SU-DHL-6 (cell line): ENCODE data around the gene SLC2A1.

Experiments
- H2AFZ ChIP-seq: fragments of 200-600 bp; sonication (generic); 2 replicates; pipeline ENCODE4 v1.6.1; 2014; ENCODE audit warnings: low read depth, mild to moderate bottlenecking, moderate library complexity, mixed read lengths, antibody characterized with exemption, low read length; ENCODE audit not compliant: severe bottlenecking
- H3F3A ChIP-seq: fragments of 200-600 bp; shearing (Covaris generic); 2 replicates; pipeline ENCODE4 v1.6.0; 2016; ENCODE audit warnings: antibody characterized with exemption, mild to moderate bottlenecking; ENCODE audit not compliant: insufficient read depth
- H3K27ac ChIP-seq: fragments of 200-600 bp; sonication (generic); 2 replicates; pipeline ENCODE4 v1.5.1; 2016; ENCODE audit warnings: low read depth, mild to moderate bottlenecking, low read length, moderate library complexity, mixed read lengths
- H3K27me3 ChIP-seq: fragments of 200-600 bp; sonication (generic), shearing (Covaris generic); 2 replicates; pipeline ENCODE4 v1.6.0; 2014; ENCODE audit warnings: mild to moderate bottlenecking, low read length
- H3K36me3 ChIP-seq: fragments of 200-600 bp; sonication (generic); 2 replicates; pipeline ENCODE4 v1.6.1; 2014; ENCODE audit warnings: mild to moderate bottlenecking, low read length, mixed read lengths
- H3K4me2 ChIP-seq: fragments of 300-600, 200-600 bp; shearing (Covaris generic), sonication (generic); 2 replicates; pipeline ENCODE4 v1.6.0; 2014; ENCODE audit warnings: low read length, low read depth, mild to moderate bottlenecking; ENCODE audit not compliant: poor library complexity, severe bottlenecking
- H3K4me3 ChIP-seq: fragments of 200-600 bp; sonication (generic); 2 replicates; pipeline ENCODE4 v1.5.1; 2014; ENCODE audit warnings: antibody characterized with exemption, low read length, mild to moderate bottlenecking, mixed read lengths; ENCODE audit not compliant: insufficient read depth, poor library complexity, severe bottlenecking
- H3K79me2 ChIP-seq: fragments of 200-600 bp; sonication (generic); 2 replicates; pipeline ENCODE4 v1.6.1; 2014; ENCODE audit warnings: mild to moderate bottlenecking, low read length, moderate library complexity; ENCODE audit not compliant: insufficient read depth
- H3K9ac ChIP-seq: fragments of 200-600 bp; sonication (generic); 2 replicates; pipeline ENCODE4 v1.7.0; 2014; ENCODE audit warnings: mild to moderate bottlenecking, low read length
- H3K9me2 ChIP-seq: fragments of 200-600 bp; sonication (generic); replicated peaks from 2 replicates; pipeline ENCODE4 v1.6.1; 2014; ENCODE audit warnings: low read length; ENCODE audit not compliant: insufficient read depth
- H3K9me3 ChIP-seq: fragments of 200-600 bp; sonication (generic); 2 replicates; pipeline ENCODE4 v1.6.1; 2014; ENCODE audit warnings: low read length, mixed read lengths; ENCODE audit not compliant: insufficient read depth
- H4K20me1 ChIP-seq: fragments of 200-600 bp; sonication (generic); 2 replicates; pipeline ENCODE4 v1.6.1; 2014; ENCODE audit warnings: low read depth, mild to moderate bottlenecking, antibody characterized with exemption, low read length, moderate library complexity, mixed read lengths
- CTCF ChIP-seq: fragments of 200-600 bp; sonication (generic); IDR thresholded peaks from one replicate; pipeline ENCODE4 v1.5.1; 2017; ENCODE audit warnings: antibody characterized with exemption, mild to moderate bottlenecking, low read length, moderate library complexity; ENCODE audit not compliant: insufficient read depth, poor library complexity, severe bottlenecking
- EZH2phosphoT487 ChIP-seq: fragments of 200-600 bp; sonication (generic), shearing (Covaris generic); conservative IDR thresholded peaks from 2 replicates; pipeline ENCODE4 v1.6.1; 2018; ENCODE audit warnings: mild to moderate bottlenecking, antibody characterized with exemption, low read length, moderate library complexity, mixed read lengths

Gene SLC2A1

GRCh38 chr1:42983253-42983652 is 24.6 kb upstream of the SLC2A1 start:
- H3K36me3 ChIP-seq, result no peaks in the 10 kb centered on the region
- H2AFZ ChIP-seq, result no peak overlapping the region
- TF ChIP-seq CTCF (no peak), EZH2phosphoT487 (no peak)
- no peak overlapping the region for H3K27ac ChIP-seq
- H3K79me2 ChIP-seq, result no peaks in the 10 kb centered on the region
- H3F3A ChIP-seq, result no peaks in the 10 kb centered on the region
- H3K9me2 ChIP-seq, result no peaks in the 10 kb centered on the region
- H3K4me3 ChIP-seq, result no peak overlapping the region
- H3K4me2 ChIP-seq, result no peak overlapping the region
- H4K20me1 ChIP-seq, result no peaks in the 10 kb centered on the region
- no peaks in the 10 kb centered on the region for H3K9me3 ChIP-seq
- H3K9ac ChIP-seq, result no peak overlapping the region
- no peaks in the 10 kb centered on the region for H3K27me3 ChIP-seq

- H3K4me3 ChIP-seq, result no peak overlapping the region
- H3F3A ChIP-seq, result no peaks in the 10 kb centered on the region
- no peaks in the 10 kb centered on the region for H3K36me3 ChIP-seq
- H4K20me1 ChIP-seq, result no peaks in the 10 kb centered on the region
- no peak overlapping the region for H3K4me2 ChIP-seq
- H3K9me3 ChIP-seq, result no peaks in the 10 kb centered on the region
- no peak overlapping the region for H3K27ac ChIP-seq
- no peak overlapping the region for H2AFZ ChIP-seq
- H3K9ac ChIP-seq, result no peak overlapping the region
- H3K9me2 ChIP-seq, result no peaks in the 10 kb centered on the region
- TF ChIP-seq CTCF (no peak), EZH2phosphoT487 (no peak)
- no peaks in the 10 kb centered on the region for H3K79me2 ChIP-seq
- no peaks in the 10 kb centered on the region for H3K27me3 ChIP-seq
Observed at GRCh38 chr1:42982641-42983040, 24.0 kb upstream of the SLC2A1 start.

GRCh38 chr1:42981871-42982270 is 23.2 kb upstream of the SLC2A1 start:
- Histone ChIP-seq H3K9me2 (no peaks in the 10 kb centered on the region), H4K20me1 (no peaks in the 10 kb centered on the region), H3K36me3 (no peaks in the 10 kb centered on the region), H3K4me2 (no peak overlapping the region), H3K79me2 (no peaks in the 10 kb centered on the region), H3F3A (no peaks in the 10 kb centered on the region), H3K4me3 (no peak overlapping the region), H3K9me3 (no peaks in the 10 kb centered on the region), H3K27me3 (no peaks in the 10 kb centered on the region), H3K9ac (no peak overlapping the region), H3K27ac (no peak overlapping the region), H2AFZ (no peak overlapping the region)
- TF ChIP-seq EZH2phosphoT487 (no peak), CTCF (no peak)
